A549 (cell line): Measurements from ENCODE around the gene MEN1. TPM values are rescaled to one million over a fixed set of nuclear protein-coding genes. Genes with fewer than 3 reads are reported as not detected.

Experiments used
- ATAC-seq, 2 experiments: fragments of 200-7000 bp in 1 of 2; fragments of >200 bp in 1 of 2; cut with Nextera tagmentation in 1 of 2; cut with Tn5 transposase in 1 of 2; 3 replicates each; pipeline versions ENCODE4 v1.8.0 to v1.9.1; 2018 to 2020; ENCODE audit warnings: mild to moderate bottlenecking in 1 of 2, moderate library complexity in 1 of 2
- CTCF ChIA-PET: fragments of 300-600 bp; sonication (Branson Sonifier 250); formaldehyde crosslinking; extraction: SDS; loops from one replicate; lab custom pipeline; 2021; ENCODE audit warnings: antibody characterized with exemption, inconsistent platforms; lab: Yijun Ruan, JAX
- POLR2A ChIA-PET: fragments of 350-600 bp; formaldehyde crosslinking; extraction: SDS; loops from one replicate; lab custom pipeline; 2021; ENCODE audit warnings: antibody characterized with exemption, inconsistent platforms; lab: Yijun Ruan, JAX
- DNase-seq, 2 experiments: peaks; one replicate each; pipeline versions ENCODE4 v3.0.0 to v3.0.0-alpha.2; 2011 to 2016; ENCODE audit warnings: low read depth in 1 of 2, low spot score in 1 of 2
- FAIRE-seq: peaks from 2 replicates; lab custom pipeline; 2011; peaks lifted over from hg19 to GRCh38; lab: Jason Lieb, UNC
- H3K27ac ChIP-seq, 2 experiments: fragments of >200 bp; sonication (Bioruptor Twin); formaldehyde crosslinking; 3 replicates each; pipeline ENCODE4 v1.5.1; 2016 to 2017
- H3K4me1 ChIP-seq: fragments of >200 bp; sonication (Bioruptor Twin); formaldehyde crosslinking; 3 replicates; pipeline ENCODE4 v1.6.1; 2016
- H3K4me2 ChIP-seq: fragments of >200 bp; sonication (Bioruptor Twin); formaldehyde crosslinking; 3 replicates; pipeline ENCODE4 v1.6.1; 2016
- H3K4me3 ChIP-seq: fragments of >200 bp; sonication (Bioruptor Twin); formaldehyde crosslinking; 3 replicates; pipeline ENCODE4 v1.5.1; 2016
- H3K9me3 ChIP-seq: fragments of >200 bp; sonication (Bioruptor Twin); formaldehyde crosslinking; 3 replicates; pipeline ENCODE4 v1.6.1; 2016
- JUN ChIP-seq, 2 experiments: fragments of >200 bp; sonication (Bioruptor Twin); formaldehyde crosslinking; IDR thresholded peaks; 2 replicates in 1 of 2; 3 replicates in 1 of 2; pipeline ENCODE4 v1.6.1; 2016 to 2017
- PHF8 ChIP-seq: fragments of 200-600 bp; sonication (generic); IDR thresholded peaks from 2 replicates; pipeline ENCODE4 v1.6.1; 2016; ENCODE audit warnings: low read depth, mild to moderate bottlenecking, antibody characterized with exemption, moderate library complexity, borderline replicate concordance
- POLR2A ChIP-seq: IDR thresholded peaks from 2 replicates; pipeline ENCODE4 v1.6.1; 2012; ENCODE audit warnings: mild to moderate bottlenecking, low read length
- REST ChIP-seq: fragments of 200-600 bp; sonication (generic); IDR thresholded peaks from 2 replicates; pipeline ENCODE4 v1.6.1; 2016; ENCODE audit warnings: antibody characterized with exemption, mild to moderate bottlenecking, moderate library complexity
- TP53 ChIP-seq: fragments of 250-450 bp; sonication (Bioruptor Pico); IDR thresholded peaks from 2 replicates; pipeline ENCODE4 v1.5.0; 2021; ENCODE audit warnings: mild to moderate bottlenecking, moderate library complexity
- USF2 ChIP-seq: fragments of 450-650 bp; IDR thresholded peaks from 2 replicates; pipeline ENCODE4 v1.6.1; 2014; ENCODE audit warnings: antibody characterized with exemption
- WGBS: methylation state at CpG from one replicate; pipeline ENCODE4 v1.1.6; 2017; ENCODE audit errors: missing lambda C conversion rate; 5-methylcytosine and 5-hydroxymethylcytosine counted together
- polyA plus RNA-seq, 4 experiments: library from polyadenylated mRNA; depleted of rRNA in 3 of 4; stranded (reverse); fragments of >200 nt; fragmentation: RNase III in 1 of 4; extraction: RNeasy Plus Mini Kit Qiagen cat#74134 plus additional on column Dnase treatment in 1 of 4; gene quantifications; 2 replicates in 3 of 4; 3 replicates in 1 of 4; pipeline ENCODE4 v1.2.3, GENCODE V29; 2011 to 2017

MEN1 gene
- polyA plus RNA-seq, 2 of the 4 experiments (the other 2 are of a cell fraction): 17.0 to 34.7 TPM

- ATAC-seq (peak in 1 of 2 experiments; percentile 2; a peak in 1 of 6 replicates), DNase-seq (no peak), FAIRE-seq (no peak)
- peak overlapping the region; percentile 90 for H3K4me3 ChIP-seq
- TF ChIP-seq REST: no peak
- TF ChIP-seq JUN (IDR thresholded peaks at IDR 0.05): peak in 1 of 2 experiments; percentile 78; a peak in 3 of 5 replicates
- peak; percentile 86; the same call in 1 of the 2 replicates for TF ChIP-seq PHF8
- H3K27ac ChIP-seq: peak overlapping the region; percentile 98 to 99
- ChIA-PET CTCF (interaction anchor here (0.9 to 5.7 kb wide), 4 partner anchors 13 to 115 kb away, joined by 3 to 73 read pairs (median 6); no protein-coding TSS in a partner anchor), POLR2A (interaction anchor here (0.9 to 2.7 kb wide), 12 partner anchors 8 to 79 kb away, joined by 3 to 32 read pairs (median 4); partner anchors contain the start of gene PYGM)
- no CpG with 5 or more reads among the region's 28 CpGs for WGBS
- H3K4me2 ChIP-seq: peak overlapping the region; percentile 92; the same call in 2 of the 3 replicates
- no peaks in the 10 kb centered on the region for H3K9me3 ChIP-seq
- peaks cover 34% of the 10 kb centered on the region for H3K4me1 ChIP-seq
These were observed 32.2 kb downstream of the MEN1 start for GRCh38 chr11:64778223-64778472.

GRCh38 chr11:64777449-64778222 is 32.7 kb downstream of the MEN1 start:
- Histone ChIP-seq H3K9me3 (no peaks in the 10 kb centered on the region), H3K4me3 (peak overlapping the region; percentile 90), H3K4me1 (peaks cover 39% of the 10 kb centered on the region), H3K27ac (peak overlapping the region; percentile 98 to 99), H3K4me2 (peak overlapping the region; percentile 92)
- peak; percentile 81 to 94 for DNase-seq
- peak; percentile 1 to 55; a peak in 5 of 6 replicates for ATAC-seq
- no peak for FAIRE-seq
- ChIA-PET CTCF (interaction anchor here (0.6 to 5.7 kb wide), 5 partner anchors 10 to 78 kb away, joined by 3 to 73 read pairs (median 4); no protein-coding TSS in a partner anchor), POLR2A (interaction anchor here (1.0 to 2.7 kb wide), 3 partner anchors 16 to 340 kb away, joined by 3 to 32 read pairs (median 4); partner anchors contain the start of genes PYGM and ZNHIT2)
- TF ChIP-seq PHF8 (no peak), REST (peak; percentile 63; the same call in 1 of the 2 replicates), POLR2A (peak; percentile 24; the same call in 1 of the 2 replicates), JUN (IDR thresholded peaks at IDR 0.05) (peak in 1 of 2 experiments; percentile 22; a peak in 2 of 5 replicates)
- WGBS: under 1% methylated on average over 12 of the region's 98 CpGs

- peak overlapping the region; percentile 92 for H3K4me2 ChIP-seq
- no peak for TF ChIP-seq USF2
- no peak for TF ChIP-seq TP53 (CRISPR knock-in tag)
- TF ChIP-seq, all 56 proteins: peak for 0
- Histone ChIP-seq H3K9me3 (no peaks in the 10 kb centered on the region), H3K4me3 (peak overlapping the region; percentile 90), H3K27ac (peak overlapping the region; percentile 98 to 99; a peak in 3 of 6 replicates), H3K4me1 (peaks cover 43% of the 10 kb centered on the region)
- ATAC-seq (no peak), DNase-seq (no peak), FAIRE-seq (no peak)
- POLR2A ChIA-PET: interaction anchor here (1.0 to 1.5 kb wide), 2 partner anchors 16 to 341 kb away, joined by 4 read pairs; partner anchors contain the start of gene ZNHIT2
- WGBS: 35% methylated on average over 3 of the region's 3 CpGs
- CTCF ChIA-PET: interaction anchor here (0.6 to 5.7 kb wide), 5 partner anchors 10 to 476 kb away, joined by 3 to 73 read pairs (median 4); no protein-coding TSS in a partner anchor
These were observed 33.5 kb downstream of the MEN1 start for GRCh38 chr11:64776875-64777274.
